ACC112 (cell line): ENCODE measurements around the gene TRIM15.
"Not testable (repeated sequence)": the region's sequence is repeated elsewhere in the genome, so short reads cannot be mapped to it uniquely, and the experiment has no call there.

Experiments used
- H2AFZ ChIP-seq: fragments of 200-600 bp; sonication (generic); one replicate; pipeline ENCODE4 v1.6.0; 2017; ENCODE audit warnings: antibody characterized with exemption, low read length; ENCODE audit not compliant: unreplicated experiment
- H3K27ac ChIP-seq: fragments of 200-600 bp; sonication (generic); 2 replicates; pipeline ENCODE4 v1.5.1; 2014; ENCODE audit warnings: low read depth, mild to moderate bottlenecking, antibody characterized with exemption, low read length, moderate library complexity
- H3K27me3 ChIP-seq: fragments of 200-600 bp; sonication (generic); 2 replicates; pipeline ENCODE4 v1.6.1; 2014; ENCODE audit warnings: mild to moderate bottlenecking, antibody characterized with exemption, low read length, moderate library complexity, mixed read lengths; ENCODE audit not compliant: insufficient read depth
- H3K36me3 ChIP-seq: fragments of 200-600 bp; sonication (generic); 2 replicates; pipeline ENCODE4 v1.6.1; 2016; ENCODE audit warnings: mild to moderate bottlenecking, antibody characterized with exemption, low read length, moderate library complexity, mixed read lengths; ENCODE audit not compliant: insufficient read depth
- H3K4me1 ChIP-seq: fragments of 200-600 bp; sonication (generic); one replicate; pipeline ENCODE4 v1.6.1; 2016; ENCODE audit warnings: low read length, mixed read lengths; ENCODE audit not compliant: insufficient read depth, unreplicated experiment, control insufficient read depth
- H3K4me3 ChIP-seq: fragments of 200-600 bp; sonication (generic); 2 replicates; pipeline ENCODE4 v1.5.1; 2014; ENCODE audit warnings: mild to moderate bottlenecking, low read depth, low read length
- H3K79me2 ChIP-seq: fragments of 200-600 bp; sonication (generic); one replicate; pipeline ENCODE4 v1.6.0; 2016; ENCODE audit warnings: low read length; ENCODE audit not compliant: control insufficient read depth, unreplicated experiment, insufficient read depth

Gene TRIM15

DNA sequence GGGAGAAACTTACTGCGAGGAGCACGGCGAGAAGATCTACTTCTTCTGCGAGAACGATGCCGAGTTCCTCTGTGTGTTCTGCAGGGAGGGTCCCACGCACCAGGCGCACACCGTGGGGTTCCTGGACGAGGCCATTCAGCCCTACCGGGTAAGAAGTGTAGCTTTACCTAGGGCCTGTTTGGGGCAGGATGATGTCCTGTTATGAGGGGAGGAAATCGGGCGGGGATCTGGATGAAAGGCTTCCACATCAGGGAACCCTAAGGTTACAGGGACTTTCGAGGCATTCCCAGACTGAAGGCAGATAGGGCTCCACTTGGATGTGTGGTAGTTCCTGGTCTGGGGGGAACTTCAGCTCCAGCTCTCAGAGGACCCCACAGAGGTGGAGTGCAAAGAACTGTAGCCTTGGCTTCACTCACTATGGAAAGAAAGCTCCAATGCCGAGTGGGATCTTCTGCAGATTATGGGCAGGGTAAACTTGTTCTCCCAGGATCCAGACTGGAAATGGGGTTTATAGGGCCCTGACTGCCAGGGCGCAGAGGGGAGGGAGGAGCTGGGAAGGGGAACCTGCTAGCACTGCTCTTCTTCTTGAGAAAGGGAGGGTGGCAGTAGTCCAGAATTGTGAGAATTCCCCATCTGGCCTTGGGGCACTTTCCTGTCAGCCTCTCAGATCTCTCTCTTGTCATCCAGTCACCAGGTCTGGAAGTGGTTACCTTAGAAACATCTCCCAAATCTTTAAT, 740 bp downstream of the TRIM15 start:
- Histone ChIP-seq H2AFZ (no peak overlapping the region), H3K79me2 (no peaks in the 10 kb centered on the region), H3K4me1 (no peaks in the 10 kb centered on the region), H3K27ac (no peak overlapping the region), H3K27me3 (peaks cover 11% of the 10 kb centered on the region), H3K4me3 (no peak overlapping the region), H3K36me3 (no peaks in the 10 kb centered on the region)

DNA sequence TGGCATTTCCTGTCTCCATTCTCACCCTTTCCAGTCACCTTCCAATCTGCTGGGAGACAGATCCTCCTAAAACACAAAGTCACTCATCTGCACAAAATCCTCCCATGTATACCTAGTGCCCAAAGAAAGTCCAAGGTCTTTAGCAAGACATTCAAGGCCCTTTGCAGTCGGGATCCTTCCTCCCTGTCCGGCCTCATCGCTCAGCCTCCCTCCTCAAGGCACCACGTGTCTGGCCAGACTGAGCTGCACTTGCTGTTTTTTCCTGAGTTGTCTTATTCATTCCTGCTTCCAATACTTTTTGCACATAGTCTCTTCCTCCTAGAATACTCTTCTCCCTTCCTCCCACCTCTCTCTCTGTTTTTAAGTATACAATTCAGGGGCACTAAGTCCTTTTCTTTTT, 1.4 kb downstream of the TRIM15 start:
- peaks cover 11% of the 10 kb centered on the region for H3K27me3 ChIP-seq
- H3K27ac ChIP-seq = no peak overlapping the region
- no peaks in the 10 kb centered on the region for H3K36me3 ChIP-seq
- H3K79me2 ChIP-seq = no peaks in the 10 kb centered on the region
- H3K4me3 ChIP-seq = no peak overlapping the region
- no peaks in the 10 kb centered on the region for H3K4me1 ChIP-seq
- no peak overlapping the region for H2AFZ ChIP-seq

DNA sequence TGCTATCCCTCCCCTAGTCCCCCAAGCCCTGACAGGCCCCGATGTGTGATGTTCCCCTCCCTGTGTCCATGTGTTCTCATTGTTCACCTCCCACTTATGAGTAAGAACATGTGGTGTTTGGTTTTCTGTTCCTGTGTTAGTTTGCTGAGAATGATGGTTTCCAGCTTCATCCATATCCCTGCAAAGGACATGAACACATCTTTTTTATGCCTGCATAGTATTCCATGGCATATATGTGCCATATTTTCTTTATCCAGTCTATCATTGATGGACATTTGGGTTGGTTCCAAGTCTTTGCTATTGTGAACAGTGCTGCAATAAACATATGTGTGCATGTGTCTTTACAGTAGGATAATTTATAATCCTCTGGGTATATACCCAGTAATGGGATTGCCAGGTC, 1.9 kb downstream of the TRIM15 start:
- not testable (repeated sequence) for H3K36me3 ChIP-seq, H3K79me2 ChIP-seq, H3K4me1 ChIP-seq, H3K4me3 ChIP-seq, H3K27ac ChIP-seq, H2AFZ ChIP-seq
- peaks cover 12% of the 10 kb centered on the region for H3K27me3 ChIP-seq

DNA sequence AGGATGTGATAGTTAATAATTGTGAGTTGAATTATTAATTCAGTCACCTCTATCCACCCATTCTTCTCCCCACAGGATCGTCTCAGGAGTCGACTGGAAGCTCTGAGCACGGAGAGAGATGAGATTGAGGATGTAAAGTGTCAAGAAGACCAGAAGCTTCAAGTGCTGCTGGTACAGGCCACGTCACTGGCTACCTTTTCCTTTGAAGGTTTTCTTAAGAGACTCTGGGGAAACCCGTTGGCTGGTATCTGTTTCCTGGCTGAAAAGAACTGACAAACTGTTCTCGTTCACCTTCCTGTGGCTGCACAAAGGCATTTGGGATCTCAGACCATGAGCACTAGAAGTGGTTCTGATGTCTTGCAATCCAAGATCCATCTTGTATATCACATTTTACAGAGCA, 3.8 kb downstream of the TRIM15 start:
- no peak overlapping the region for H2AFZ ChIP-seq
- no peaks in the 10 kb centered on the region for H3K4me1 ChIP-seq
- H3K27me3 ChIP-seq = peaks cover 31% of the 10 kb centered on the region
- no peak overlapping the region for H3K27ac ChIP-seq
- no peak overlapping the region for H3K4me3 ChIP-seq
- no peaks in the 10 kb centered on the region for H3K79me2 ChIP-seq
- H3K36me3 ChIP-seq = no peaks in the 10 kb centered on the region

DNA sequence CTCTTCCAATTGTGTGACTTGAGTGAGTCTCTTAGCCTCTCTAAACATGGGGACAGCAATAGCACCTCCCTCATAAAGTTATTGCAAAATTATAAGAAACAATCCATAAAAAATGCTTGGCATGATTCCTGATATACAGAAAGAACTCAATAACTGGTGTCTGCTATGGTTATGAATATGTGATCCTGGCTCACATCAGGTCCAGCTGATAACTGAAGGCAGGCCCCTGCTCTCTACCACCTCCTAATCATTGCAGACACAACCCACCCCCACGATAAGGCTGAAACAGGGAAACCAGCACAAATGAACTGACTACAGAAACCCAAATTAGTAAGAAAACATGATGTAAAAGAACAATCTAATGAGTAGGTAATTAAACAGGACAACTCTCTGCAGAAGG, 5.4 kb downstream of the TRIM15 start:
- Histone ChIP-seq H3K36me3 (no peaks in the 10 kb centered on the region), H2AFZ (no peak overlapping the region)

DNA sequence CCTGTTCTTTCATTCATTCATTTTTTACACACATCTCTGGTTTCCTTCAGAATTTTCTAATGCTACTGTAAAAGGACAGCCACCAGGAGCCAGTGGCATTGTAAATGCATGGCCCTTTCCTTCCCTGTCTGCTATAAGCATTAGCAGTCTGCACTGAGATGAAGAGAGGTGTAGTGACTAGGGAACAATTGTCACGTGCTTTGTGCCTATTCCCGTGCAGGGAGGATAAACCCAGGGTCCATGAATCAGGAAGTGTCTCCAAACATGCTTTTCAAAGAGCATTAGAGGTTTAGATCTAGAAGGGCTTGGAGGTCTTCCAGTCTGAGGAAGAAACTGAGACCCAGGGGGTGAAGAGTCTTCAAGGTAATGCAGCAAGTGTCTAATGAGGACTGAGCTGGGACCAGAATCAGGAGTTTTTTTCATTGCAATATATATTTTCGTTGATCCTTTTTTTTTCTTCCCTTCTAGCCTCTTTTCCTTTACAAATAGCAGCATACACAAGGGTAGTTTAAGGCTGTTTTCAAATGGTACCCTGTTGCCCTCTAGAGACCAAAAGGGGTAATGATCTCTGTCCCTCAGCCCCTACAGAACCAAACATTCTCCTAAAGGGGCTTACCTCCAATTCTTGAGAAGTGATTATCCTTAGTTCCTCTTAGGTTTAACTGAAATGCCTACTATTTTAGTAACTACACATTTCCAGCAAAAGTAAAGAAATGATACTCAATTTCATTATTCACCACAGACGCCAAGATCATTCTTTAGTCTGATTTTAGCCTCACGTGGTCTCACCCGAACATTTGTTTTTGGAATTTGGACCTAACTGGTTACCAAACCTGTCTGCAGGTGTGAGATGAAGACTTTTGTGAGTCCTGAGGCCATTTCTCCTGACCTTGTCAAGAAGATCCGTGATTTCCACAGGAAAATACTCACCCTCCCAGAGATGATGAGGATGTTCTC, 6.6 kb downstream of the TRIM15 start:
- Histone ChIP-seq H3K79me2 (no peaks in the 10 kb centered on the region), H3K36me3 (no peaks in the 10 kb centered on the region), H3K27me3 (peaks cover 54% of the 10 kb centered on the region), H3K4me3 (no peak overlapping the region), H2AFZ (no peak overlapping the region), H3K4me1 (no peaks in the 10 kb centered on the region), H3K27ac (no peak overlapping the region)

More for the DNA sequence above, 5.4 kb downstream of the TRIM15 start:
- Histone ChIP-seq H3K4me1 (no peaks in the 10 kb centered on the region), H3K27me3 (peaks cover 44% of the 10 kb centered on the region), H3K79me2 (no peaks in the 10 kb centered on the region), H3K4me3 (no peak overlapping the region), H3K27ac (no peak overlapping the region)

DNA sequence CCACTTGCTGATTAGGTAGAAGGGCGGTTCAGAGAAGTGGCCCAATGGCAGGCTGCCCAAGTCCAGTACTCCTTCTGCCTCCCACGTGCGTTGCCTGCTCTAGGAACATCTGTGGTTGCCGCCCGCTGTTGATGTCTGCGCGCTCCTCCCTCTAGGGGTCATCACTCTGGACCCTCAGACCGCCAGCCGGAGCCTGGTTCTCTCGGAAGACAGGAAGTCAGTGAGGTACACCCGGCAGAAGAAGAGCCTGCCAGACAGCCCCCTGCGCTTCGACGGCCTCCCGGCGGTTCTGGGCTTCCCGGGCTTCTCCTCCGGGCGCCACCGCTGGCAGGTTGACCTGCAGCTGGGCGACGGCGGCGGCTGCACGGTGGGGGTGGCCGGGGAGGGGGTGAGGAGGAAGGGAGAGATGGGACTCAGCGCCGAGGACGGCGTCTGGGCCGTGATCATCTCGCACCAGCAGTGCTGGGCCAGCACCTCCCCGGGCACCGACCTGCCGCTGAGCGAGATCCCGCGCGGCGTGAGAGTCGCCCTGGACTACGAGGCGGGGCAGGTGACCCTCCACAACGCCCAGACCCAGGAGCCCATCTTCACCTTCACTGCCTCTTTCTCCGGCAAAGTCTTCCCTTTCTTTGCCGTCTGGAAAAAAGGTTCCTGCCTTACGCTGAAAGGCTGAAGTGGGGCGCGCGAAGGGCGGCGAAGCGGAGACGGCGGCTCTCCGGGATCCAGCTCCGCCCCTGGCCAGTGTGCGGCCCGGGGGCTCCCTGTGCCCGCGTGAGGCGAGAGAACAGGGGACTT, 8.5 kb downstream of the TRIM15 start:
- H2AFZ ChIP-seq = no peak overlapping the region
- peak overlapping the region; percentile 40 for H3K4me3 ChIP-seq
- no peak overlapping the region for H3K27ac ChIP-seq
- H3K79me2 ChIP-seq = no peaks in the 10 kb centered on the region
- peaks cover 73% of the 10 kb centered on the region for H3K27me3 ChIP-seq
- H3K36me3 ChIP-seq = no peaks in the 10 kb centered on the region
- no peaks in the 10 kb centered on the region for H3K4me1 ChIP-seq

DNA sequence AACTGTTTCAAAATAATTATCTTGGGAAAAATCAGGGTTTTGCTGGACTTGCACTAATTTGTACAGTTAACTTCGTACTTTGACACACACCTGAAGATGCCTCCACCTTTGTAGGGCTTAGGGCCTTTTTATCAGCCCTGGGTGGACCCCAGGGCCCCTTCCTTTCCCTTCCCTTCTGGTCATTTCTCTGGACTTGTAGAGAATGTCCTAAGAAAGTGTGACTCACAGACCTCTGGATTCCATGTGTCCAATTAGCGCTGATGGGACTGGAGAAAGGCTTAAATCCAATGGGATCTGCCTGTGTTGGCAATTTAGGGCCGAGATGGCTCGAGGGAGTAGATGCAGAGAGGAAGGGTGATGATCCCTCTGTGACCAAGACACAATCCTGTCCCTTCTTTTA, 9.3 kb downstream of the TRIM15 start:
- peaks cover 81% of the 10 kb centered on the region for H3K27me3 ChIP-seq
- H3K27ac ChIP-seq = no peak overlapping the region
- H3K4me3 ChIP-seq = no peak overlapping the region
- no peaks in the 10 kb centered on the region for H3K79me2 ChIP-seq
- H3K36me3 ChIP-seq = no peaks in the 10 kb centered on the region
- no peak overlapping the region for H2AFZ ChIP-seq
- H3K4me1 ChIP-seq = no peaks in the 10 kb centered on the region

DNA sequence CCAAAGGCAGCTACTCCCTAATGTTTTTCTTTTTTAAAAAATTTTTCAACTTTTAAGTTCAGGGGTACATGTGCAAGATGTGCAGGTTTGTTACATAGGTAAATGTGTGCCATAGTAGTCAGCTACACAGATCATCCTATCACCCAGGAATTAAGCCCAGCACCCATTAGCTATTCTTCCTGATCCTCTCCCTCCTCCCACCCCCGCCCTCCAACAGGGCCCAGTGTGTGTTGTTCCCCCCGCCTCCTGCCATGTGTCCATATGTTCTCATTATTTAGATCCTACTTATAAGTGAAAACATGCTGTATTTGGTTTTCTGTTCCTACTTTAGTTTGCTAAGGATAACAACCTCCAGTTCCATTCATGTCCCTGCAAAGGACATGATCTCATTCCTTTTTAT, 12.4 kb downstream of the TRIM15 start:
- no peak overlapping the region for H3K4me3 ChIP-seq
- no peaks in the 10 kb centered on the region for H3K79me2 ChIP-seq
- H2AFZ ChIP-seq = no peak overlapping the region
- peaks cover 80% of the 10 kb centered on the region for H3K27me3 ChIP-seq
- H3K4me1 ChIP-seq = no peaks in the 10 kb centered on the region
- H3K27ac ChIP-seq = no peak overlapping the region
- no peaks in the 10 kb centered on the region for H3K36me3 ChIP-seq

DNA sequence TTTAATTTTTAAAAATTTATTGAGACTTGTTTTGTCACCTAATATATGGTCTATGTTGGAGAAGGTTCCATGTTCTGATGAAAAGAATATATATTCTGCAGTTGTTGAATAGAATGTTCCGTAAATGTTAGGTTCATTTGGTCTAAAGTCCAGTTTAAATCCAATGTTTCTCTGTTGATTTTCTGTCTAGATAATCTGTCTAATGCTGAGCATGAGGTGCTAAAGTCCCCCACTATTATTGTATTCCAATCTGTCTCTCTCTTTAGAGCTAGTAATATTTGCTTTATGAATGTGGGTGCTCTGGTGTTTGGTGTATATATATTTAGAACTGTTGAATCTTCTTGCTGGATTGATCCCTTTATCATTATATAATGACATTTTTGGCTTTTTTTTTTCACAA, 15.5 kb downstream of the TRIM15 start:
- Histone ChIP-seq H2AFZ (no peak overlapping the region), H3K79me2 (no peaks in the 10 kb centered on the region), H3K27ac (no peak overlapping the region), H3K27me3 (peaks cover 54% of the 10 kb centered on the region), H3K4me3 (no peak overlapping the region), H3K4me1 (no peaks in the 10 kb centered on the region), H3K36me3 (no peaks in the 10 kb centered on the region)
